Upper lobe of right lung (tissue), 1 donor: ENCODE measurements around the gene ODAD3. TPM values are rescaled to one million over a fixed set of nuclear protein-coding genes. Genes with fewer than 3 reads are reported as not detected.

ENCODE experiments used
- ATAC-seq: fragments of 200-7000 bp; cut with Tn5 transposase; one replicate; pipeline ENCODE4 v1.9.1; 2020; ENCODE audit warnings: mild to moderate bottlenecking, moderate library complexity
- DNase-seq: peaks from one replicate; pipeline ENCODE4 v3.0.0-alpha.2; 2020
- H3K27ac ChIP-seq: fragments of 200-600 bp; one replicate; pipeline ENCODE4 v1.8.0; 2022
- H3K27me3 ChIP-seq: fragments of 200-600 bp; one replicate; pipeline ENCODE4 v1.8.0; 2022; ENCODE audit warnings: mild to moderate bottlenecking
- H3K36me3 ChIP-seq: fragments of 200-600 bp; one replicate; pipeline ENCODE4 v1.8.0; 2022
- H3K4me1 ChIP-seq: fragments of 200-600 bp; one replicate; pipeline ENCODE4 v1.8.0; 2022
- H3K4me3 ChIP-seq: fragments of 200-600 bp; one replicate; pipeline ENCODE4 v1.8.0; 2022; ENCODE audit warnings: mild to moderate bottlenecking
- H3K9me3 ChIP-seq: fragments of 200-600 bp; one replicate; pipeline ENCODE4 v1.8.0; 2022
- intact Hi-C: fragments of 100-400 bp; cut with DNase I; formaldehyde crosslinking; loops from one replicate; pipeline ENCODE4 v1.11.0; 2022
- total RNA-seq: library from RNA; stranded (reverse); fragmentation: NEBNext Ultra II Directional; extraction: Animal tissue kit (Norgen Biotek cat#: 25700); gene quantifications from one replicate; pipeline ENCODE4 v1.2.1, GENCODE V29; 2021
- TF ChIP-seq, protein P1 (sequence below): fragments of 200-600 bp; IDR thresholded peaks from one replicate; pipeline ENCODE4 v1.8.0; 2022; ENCODE audit warnings: antibody characterized with exemption
- donor health status: DM: no; HTN: yes; CAD: no; lungs with severe emphysema.

Gene ODAD3
- total RNA-seq, 1 donor from 2014 or later, result 0.49 TPM

DNA sequence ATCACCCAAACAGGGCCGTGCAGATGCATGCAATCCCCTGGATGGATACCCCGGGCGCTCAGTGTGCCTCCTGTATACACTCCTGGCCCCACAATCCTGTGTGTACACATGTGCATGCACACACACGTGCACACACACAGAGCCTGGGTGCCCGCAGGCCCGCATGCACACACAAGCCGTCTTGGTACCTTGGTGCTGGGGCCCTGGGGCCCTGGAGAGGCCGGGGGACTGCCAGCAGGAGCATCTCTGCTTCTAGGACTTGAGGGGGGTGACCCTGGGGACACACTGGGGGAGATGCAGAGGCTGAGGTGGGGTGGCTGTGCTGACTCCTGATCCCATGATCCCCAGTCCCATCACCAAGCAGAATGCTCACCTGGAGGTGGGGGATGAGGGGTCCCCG is 35.3 kb downstream of the ODAD3 start:
- peak; percentile 12 for ATAC-seq
- DNase-seq, result no peak
- intact Hi-C loops, result no loop called here

DNA sequence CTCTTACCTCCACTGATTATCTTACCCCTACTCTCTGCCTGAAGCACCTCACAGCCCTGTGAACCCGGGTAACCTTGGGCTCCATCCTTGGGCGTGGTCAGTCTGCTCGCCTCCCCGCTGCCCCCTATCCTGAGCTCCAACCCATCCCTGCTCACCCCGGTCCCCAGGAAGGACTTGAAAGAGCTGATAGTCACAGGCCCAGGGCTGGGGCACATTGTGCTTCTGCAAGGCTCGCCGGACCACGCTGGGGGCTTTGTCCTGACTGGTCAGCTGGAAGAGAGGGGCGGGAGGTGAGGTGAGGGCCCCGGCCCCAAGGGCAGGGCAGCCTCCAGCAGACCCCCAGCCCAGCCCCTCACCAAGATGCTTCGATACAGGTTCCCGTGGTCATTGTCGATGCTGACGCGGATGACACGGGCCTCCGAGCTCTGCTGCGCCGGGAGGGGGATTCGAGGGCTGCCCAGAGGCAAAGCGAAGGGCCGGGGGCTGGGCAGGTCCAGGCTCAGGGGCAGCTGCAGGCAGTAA is 37.8 kb downstream of the ODAD3 start:
- H3K36me3 ChIP-seq, result no peaks in the 10 kb centered on the region
- no peaks in the 10 kb centered on the region for H3K4me1 ChIP-seq
- intact Hi-C loops, result no loop called here
- no peak for ATAC-seq
- H3K27me3 ChIP-seq, result no peaks in the 10 kb centered on the region
- H3K9me3 ChIP-seq, result no peaks in the 10 kb centered on the region
- DNase-seq, result no peak
- no peak overlapping the region for H3K27ac ChIP-seq
- no peak overlapping the region for H3K4me3 ChIP-seq
- TF ChIP-seq, protein P1, sequence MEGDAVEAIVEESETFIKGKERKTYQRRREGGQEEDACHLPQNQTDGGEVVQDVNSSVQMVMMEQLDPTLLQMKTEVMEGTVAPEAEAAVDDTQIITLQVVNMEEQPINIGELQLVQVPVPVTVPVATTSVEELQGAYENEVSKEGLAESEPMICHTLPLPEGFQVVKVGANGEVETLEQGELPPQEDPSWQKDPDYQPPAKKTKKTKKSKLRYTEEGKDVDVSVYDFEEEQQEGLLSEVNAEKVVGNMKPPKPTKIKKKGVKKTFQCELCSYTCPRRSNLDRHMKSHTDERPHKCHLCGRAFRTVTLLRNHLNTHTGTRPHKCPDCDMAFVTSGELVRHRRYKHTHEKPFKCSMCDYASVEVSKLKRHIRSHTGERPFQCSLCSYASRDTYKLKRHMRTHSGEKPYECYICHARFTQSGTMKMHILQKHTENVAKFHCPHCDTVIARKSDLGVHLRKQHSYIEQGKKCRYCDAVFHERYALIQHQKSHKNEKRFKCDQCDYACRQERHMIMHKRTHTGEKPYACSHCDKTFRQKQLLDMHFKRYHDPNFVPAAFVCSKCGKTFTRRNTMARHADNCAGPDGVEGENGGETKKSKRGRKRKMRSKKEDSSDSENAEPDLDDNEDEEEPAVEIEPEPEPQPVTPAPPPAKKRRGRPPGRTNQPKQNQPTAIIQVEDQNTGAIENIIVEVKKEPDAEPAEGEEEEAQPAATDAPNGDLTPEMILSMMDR, result no peak

More for the DNA sequence above, 35.3 kb downstream of the ODAD3 start:
- no peak overlapping the region for H3K27ac ChIP-seq
- TF ChIP-seq, protein P1, result no peak
- H3K9me3 ChIP-seq, result no peaks in the 10 kb centered on the region
- H3K27me3 ChIP-seq, result no peaks in the 10 kb centered on the region
- H3K4me1 ChIP-seq, result no peaks in the 10 kb centered on the region
- no peaks in the 10 kb centered on the region for H3K36me3 ChIP-seq
- H3K4me3 ChIP-seq, result no peak overlapping the region

DNA sequence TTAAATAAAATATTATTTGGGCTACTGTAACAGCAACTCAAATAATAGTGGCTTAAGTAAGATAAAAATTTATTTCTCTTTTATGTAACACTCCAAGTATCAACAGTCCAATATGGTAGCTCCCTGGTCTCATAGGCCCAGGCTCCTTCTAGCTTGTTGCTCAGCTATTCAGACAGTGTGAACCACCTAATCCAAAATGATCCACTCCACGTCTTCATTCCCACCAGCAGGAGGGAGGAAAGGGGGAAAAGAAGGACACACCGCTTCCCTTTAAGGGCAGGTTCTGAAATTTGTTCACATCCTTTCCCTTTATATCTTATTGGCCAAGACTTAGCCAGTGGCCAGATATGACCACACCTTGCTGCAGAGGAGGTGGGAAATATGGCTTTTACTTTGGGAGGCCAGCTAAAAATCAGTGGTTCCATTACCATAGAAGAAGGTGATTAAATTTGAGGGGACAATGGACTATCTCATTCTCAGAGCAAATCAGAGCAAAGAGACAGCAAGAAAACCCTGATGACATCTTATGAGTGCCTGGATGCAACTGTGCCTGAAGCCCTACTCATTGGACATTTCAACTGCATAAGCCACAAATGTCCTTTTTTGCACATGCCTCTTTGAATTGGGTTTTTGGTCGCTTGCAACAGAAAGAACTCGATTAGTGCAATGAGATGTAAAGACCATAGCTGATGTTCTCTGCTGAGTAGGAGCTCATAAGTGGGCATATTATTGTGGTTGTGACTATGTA is 43.8 kb downstream of the ODAD3 start:
- no peaks in the 10 kb centered on the region for H3K9me3 ChIP-seq
- H3K4me1 ChIP-seq, result peaks cover 8% of the 10 kb centered on the region
- no peak overlapping the region for H3K27ac ChIP-seq
- H3K4me3 ChIP-seq, result no peak overlapping the region
- DNase-seq (no peak), ATAC-seq (no peak)
- H3K27me3 ChIP-seq, result no peaks in the 10 kb centered on the region
- intact Hi-C loops, result no loop called here
- no peaks in the 10 kb centered on the region for H3K36me3 ChIP-seq
- TF ChIP-seq, protein P1, result no peak

DNA sequence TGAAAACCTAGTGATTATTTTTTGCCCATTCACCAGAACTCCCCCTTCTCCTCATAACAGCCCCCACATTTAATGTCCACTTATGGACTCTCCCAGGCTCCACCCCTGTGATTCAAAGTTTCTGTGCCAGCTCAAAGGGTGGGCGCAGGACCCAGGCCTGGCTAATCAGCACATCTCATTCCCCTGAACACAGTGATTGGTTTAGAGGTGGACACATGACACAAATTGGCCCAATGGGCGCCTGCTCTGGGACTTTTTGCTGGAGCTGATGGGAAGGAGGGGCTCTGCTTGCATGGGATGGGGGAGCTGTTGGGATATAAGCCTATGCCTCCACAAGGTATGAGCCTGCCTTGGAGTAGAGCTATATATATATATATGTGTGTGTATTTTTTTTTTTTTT is 44.6 kb downstream of the ODAD3 start:
- H3K27ac ChIP-seq, result no peak overlapping the region
- no peaks in the 10 kb centered on the region for H3K27me3 ChIP-seq
- no peak for DNase-seq
- intact Hi-C loops, result no loop called here
- peaks cover 8% of the 10 kb centered on the region for H3K4me1 ChIP-seq
- TF ChIP-seq, protein P1, result no peak
- H3K9me3 ChIP-seq, result no peaks in the 10 kb centered on the region
- H3K36me3 ChIP-seq, result no peaks in the 10 kb centered on the region
- no peak for ATAC-seq
- no peak overlapping the region for H3K4me3 ChIP-seq

DNA sequence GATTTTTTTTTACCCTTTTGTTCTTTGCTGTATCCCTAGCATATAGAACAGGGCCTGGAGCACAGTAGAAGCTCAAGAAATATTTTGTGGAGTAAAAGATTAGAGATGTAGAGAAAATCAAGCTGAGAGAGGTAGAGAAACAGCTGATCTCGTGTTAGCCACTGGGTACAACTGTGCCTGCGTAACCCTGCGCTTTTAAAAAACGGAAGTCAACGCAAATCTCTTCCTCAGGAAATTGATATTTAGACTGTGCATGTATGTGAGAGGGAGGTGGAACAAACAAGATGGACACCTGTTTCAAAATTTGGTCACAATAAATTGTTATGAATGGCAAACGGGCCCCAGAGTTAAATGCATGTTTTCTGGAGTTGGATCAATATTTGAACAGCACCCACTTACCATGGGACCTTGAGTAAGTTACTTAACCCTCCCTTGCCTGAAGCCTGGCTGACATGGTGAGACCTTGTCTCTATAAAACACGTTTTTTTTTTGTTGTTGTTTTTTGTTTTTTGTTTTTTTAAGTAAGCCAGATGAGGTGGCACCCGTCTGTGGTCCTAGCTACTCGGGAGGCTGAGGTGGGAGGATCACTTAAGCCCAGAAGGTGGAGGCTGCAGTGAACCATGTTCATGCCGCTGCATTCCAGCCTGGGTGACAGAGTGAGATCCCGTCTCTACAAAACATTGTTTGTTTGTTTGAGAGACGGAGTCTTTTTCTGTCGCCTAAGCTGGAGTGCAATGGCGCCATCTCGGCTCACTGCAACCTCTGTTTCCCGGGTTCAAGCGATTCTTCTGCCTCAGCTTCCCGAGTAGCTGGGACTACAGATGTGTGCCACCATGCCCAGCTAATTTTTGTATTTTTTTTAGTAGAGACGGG is 47.5 kb downstream of the ODAD3 start:
- H3K4me1 ChIP-seq, result peaks cover 28% of the 10 kb centered on the region
- peak overlapping the region; percentile 19 for H3K27ac ChIP-seq
- DNase-seq, result no peak
- no peaks in the 10 kb centered on the region for H3K36me3 ChIP-seq
- TF ChIP-seq, protein P1, result no peak
- intact Hi-C loops, result no loop called here
- peak; percentile 22 for ATAC-seq
- no peaks in the 10 kb centered on the region for H3K9me3 ChIP-seq
- H3K4me3 ChIP-seq, result no peak overlapping the region
- H3K27me3 ChIP-seq, result no peaks in the 10 kb centered on the region
